Epidermal melanocyte (primary cell): ENCODE data around the gene EP400.
A peak's percentile ranks its signal among the peaks of the same experiment; 100 is the strongest.

Experiments
- DNase-seq: peaks from one replicate; pipeline ENCODE4 v3.0.0; 2011; ENCODE audit warnings: low spot score; ENCODE audit not compliant: insufficient read length

EP400 gene

GRCh38 chr12:131923260-131923659 is 26.5 kb upstream of the EP400 start:
- no peak for DNase-seq

- DNase-seq, result no peak
Observed at GRCh38 chr12:131927110-131928079, 22.3 kb upstream of the EP400 start.

DNA sequence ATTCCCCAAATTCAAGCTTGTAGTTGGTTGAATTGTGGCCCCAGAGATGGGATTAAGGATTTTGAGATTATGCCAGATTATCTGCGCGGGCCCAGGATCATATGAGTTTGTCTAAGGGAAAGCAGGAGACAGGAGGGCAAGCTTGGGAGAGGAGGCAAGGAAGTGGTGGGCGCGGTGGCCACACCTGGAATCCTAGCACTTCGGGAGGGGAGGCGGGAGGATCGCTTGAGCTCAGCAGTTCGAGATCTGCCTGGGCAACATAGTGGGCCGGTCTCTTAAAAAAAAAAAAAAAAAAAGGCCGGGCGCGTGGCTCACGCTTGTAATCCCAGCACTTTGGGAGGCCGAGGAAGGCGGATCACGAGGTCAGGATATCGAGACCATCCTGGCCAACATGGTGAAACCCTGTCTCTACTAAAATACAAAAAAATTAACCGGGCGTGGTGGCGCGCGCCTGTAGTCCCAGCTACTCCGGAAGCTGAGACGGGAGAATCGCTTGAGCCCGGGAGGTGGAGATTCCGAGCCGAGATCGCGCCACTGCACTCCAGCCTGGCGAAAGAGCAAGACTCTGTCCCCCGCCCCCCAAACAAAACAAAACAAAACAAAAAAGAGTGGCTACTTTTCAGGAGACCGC is 21.5 kb upstream of the EP400 start:
- DNase-seq, result no peak

DNA sequence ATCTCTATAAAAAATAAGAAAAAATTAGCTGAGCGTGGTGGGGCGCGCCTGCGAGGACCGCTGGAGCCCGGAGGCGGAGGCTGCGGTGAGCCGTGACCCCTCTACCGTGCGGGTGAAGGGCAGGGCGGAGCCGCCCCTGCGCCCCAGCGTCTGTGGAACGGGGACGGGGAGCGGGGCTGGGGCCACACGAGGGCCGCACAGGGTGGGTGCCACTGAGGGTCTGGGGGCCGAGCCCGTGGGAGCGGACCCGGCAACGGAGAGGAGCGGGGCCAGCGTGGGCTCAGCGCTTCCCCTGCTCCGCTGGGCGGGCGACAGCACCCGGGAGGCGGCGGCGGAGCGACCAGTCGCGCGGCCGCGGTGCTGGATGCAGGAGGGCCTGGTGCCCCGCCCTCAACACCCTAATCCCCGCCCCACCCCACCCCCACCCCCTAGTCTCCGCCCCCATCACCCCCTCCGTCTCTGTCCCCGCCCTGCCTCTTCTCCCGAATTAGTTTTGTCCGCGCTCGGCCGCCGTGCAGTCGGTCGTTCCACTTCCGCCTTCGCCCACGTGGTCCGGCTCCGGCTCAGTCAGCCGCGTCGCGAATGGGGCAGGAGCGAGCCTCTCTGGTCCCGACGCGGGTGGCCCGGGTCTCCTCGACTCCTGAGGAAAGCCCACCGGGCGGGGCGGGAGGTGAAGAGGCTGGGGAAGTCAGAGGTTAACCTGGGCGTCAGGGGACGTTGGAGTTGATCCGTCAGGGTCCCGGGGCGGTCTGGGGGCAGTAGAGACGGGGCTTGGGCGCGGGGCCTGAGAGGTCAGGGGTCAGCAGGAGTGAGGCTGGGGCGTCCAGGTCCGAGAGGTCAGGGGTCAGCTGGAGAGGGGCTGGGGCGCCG is 20.8 kb upstream of the EP400 start, which contains the start of gene PUS1:
TSS of gene PUS1 (plus strand) at position 566 of the 870 bp plus-strand sequence. CDS start 447 bp downstream, outside the sequence.
- peak; percentile 99 for DNase-seq

- DNase-seq, result no peak
Observed at GRCh38 chr12:131929581-131930456, 19.9 kb upstream of the EP400 start.

GRCh38 chr12:131930510-131930909 is 19.2 kb upstream of the EP400 start:
- no peak for DNase-seq

DNA sequence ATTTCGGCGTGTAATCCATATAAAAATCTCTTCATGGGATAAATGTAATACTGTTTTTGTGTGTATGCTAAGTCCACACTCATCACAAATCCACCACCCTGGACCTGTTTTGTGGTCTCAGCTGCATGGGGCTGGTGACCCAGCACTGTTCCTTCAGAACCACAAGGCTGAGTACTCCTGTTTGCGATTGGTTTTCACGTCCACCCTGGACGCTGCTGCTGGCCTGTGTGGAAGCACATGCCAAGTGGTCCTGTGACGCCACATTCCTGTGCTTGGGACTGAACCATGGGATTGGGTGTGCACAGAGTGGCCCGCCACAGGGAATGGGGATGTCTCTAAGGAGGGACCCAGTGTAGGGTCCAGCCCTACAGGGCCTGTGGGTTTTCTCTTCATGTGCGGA is 16.4 kb upstream of the EP400 start:
- no peak for DNase-seq

GRCh38 chr12:131934535-131934934 is 15.2 kb upstream of the EP400 start:
- no peak for DNase-seq

DNA sequence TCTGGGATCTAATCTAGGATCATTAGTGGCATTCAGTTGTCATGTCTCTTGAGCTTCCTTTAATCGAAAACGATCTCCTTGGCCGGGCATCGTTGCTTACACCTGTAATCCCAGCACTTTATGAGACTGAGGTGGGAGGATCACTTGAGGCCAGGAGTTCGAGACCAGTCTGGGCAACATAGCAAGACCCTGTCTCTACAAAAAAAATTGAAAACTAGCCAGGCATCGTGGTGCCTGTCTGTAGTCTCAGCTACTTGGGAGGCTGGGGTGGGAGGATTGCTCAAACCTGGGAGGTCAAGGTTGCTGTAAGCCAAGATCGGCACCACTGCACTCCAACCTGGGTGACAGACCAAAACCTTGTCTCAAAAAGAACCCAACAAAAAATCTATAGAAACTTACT is 11.7 kb upstream of the EP400 start:
- no peak for DNase-seq

DNA sequence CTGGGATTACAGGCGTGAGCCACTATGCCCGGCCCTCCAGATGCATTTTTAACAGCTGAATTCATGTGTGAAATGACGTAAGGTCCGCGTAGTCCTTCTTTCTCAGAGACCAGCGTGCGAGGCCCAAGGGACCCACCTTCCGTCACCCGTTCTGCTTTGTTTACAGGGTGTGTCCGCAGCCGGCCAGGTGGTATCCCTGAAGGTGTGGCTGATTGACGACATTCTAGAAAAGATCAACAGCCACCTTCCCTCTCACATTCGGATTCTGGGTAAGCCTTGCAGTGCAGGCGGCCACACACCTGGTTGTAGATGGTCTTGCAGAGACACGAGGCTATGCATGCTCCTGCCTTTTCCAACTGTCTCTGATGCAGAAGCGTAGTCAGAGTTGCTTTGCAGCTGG is 10.7 kb upstream of the EP400 start:
- no peak for DNase-seq

DNA sequence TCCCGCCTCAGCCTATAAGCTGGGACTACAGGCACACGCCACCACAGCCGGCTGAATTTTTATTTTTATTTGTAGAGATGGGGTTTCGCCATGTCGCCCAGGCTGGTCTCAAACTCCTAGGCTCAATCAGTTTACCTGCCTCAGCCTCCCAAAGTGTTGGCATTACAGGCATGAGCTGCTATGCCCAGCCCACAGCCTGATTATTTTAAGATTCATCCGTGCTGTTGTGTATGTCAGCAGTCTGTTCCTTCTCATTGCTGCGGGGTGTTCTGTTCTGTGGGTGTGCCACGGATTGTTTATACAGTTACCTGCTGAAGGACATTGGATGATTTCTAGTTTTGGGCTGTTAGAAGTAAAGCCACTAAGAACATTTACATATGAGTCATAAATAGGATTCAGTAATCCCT is 9.6 kb upstream of the EP400 start:
- DNase-seq, result no peak

DNA sequence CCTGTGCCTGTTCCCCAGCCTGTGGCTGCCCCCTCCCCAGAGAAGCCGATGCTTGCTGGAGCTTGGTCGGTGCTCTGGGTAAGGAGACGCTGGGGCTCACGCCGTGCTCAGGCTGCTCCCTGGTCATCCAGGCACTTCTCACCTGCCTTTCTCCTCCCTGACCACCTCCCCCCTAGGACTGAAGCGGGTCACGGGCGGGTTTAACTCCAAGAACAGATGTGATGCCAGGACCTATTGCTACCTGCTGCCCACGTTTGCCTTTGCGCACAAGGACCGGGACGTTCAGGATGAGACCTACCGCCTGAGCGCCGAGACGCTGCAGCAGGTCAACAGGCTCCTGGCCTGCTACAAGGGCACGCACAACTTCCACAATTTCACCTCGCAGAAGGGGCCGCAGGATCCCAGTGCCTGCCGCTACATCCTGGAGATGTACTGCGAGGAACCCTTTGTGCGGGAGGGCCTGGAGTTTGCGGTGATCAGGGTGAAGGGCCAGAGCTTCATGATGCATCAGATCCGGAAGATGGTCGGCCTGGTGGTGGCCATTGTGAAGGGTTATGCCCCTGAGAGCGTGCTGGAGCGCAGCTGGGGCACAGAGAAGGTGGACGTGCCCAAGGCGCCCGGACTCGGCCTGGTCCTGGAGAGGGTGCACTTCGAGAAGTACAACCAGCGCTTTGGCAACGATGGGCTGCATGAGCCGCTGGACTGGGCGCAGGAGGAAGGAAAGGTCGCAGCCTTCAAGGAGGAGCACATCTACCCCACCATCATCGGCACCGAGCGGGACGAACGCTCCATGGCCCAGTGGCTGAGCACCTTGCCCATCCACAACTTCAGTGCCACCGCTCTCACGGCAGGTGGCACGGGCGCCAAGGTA is 8.4 kb upstream of the EP400 start:
- DNase-seq, result no peak

DNA sequence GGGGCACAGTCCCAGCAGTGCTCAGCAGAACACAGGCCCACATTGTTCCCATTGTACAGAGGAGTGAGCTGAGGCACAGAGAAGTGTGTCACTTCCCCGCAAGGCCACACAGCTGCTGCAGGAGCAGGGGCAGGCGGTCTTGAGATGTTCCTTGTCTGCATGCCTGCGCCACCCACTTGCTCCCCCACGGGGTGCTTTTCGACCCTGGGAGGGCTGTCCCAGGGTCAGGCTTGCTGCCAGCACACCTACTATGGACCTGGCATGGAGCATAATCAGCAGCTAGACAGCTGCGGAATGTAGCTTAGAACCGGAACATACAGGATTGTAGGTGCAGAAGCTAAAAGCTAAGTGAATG is 7.8 kb upstream of the EP400 start:
- DNase-seq, result no peak

GRCh38 chr12:131942671-131943070 is 7.1 kb upstream of the EP400 start:
- DNase-seq, result no peak

DNA sequence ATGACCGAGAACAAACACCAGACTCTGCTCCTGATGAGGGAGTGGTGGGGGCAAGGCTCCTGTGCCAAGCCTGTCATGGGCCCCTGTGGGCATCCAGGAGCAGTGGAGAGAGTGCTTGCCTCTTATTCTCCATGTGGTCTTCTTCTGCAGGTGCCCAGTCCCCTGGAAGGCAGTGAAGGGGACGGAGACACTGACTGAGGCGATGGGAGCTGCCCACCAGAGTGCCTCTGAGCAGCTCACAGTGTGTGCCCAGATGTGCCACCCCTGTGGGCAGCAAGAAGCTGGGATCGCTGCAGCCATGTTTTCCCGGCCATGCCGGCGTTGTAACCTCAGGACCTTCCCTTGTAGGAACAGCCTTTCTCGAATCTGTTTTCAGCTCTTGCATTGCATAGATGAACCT is 6.4 kb upstream of the EP400 start:
- no peak for DNase-seq

GRCh38 chr12:131943876-131944275 is 5.9 kb upstream of the EP400 start:
- no peak for DNase-seq

DNA sequence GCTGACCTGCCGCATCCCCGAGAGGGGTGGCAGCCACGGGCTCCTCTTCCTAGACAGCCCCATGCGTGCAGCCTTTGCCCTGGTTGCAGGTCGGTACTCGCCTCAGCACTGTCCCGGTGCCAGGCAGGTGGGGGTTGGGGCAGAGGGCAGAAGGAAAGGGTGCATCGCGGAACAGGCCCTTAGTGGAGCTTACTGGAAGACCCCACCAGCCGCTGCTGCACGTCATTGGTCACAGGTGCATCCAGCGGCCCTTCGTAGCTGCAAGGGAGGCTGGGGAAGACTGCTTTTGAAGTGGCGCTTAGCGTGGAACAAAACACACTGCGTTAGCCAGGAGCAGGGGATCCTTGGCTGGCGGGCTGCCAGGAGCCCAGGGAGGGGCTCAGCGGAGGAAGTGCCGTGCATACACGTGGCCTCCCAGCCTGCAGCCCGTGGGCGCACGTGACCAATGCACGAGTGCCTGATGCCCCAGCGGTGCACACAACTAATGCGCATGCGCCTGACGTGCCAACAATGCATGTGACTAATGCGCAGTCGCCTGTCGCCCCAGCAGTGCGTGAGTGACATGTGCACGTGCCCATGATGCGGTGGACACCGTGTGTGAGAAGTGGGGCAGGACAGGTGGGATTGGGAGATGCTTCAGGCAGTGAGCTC is 5.0 kb upstream of the EP400 start:
- no peak for DNase-seq

DNA sequence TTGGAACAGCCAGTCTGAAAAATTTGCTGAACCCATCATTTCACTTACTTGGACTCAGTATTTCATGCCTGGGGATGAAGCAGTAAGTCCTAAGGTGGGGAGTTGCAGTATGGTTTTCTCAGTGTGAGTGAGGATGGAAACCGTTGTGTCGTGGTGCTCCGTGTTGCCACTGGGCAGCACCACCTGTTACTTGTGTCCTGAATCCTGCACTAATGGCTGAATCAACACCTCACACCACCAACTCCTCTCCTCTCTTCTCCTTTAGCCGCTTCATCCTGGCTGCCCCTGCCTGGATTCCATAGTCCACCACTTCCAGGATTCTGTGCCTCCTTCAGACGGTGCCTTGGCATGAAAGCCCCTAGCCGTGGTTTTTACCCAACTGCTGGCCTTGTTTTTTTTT is 3.0 kb upstream of the EP400 start:
- no peak for DNase-seq

DNA sequence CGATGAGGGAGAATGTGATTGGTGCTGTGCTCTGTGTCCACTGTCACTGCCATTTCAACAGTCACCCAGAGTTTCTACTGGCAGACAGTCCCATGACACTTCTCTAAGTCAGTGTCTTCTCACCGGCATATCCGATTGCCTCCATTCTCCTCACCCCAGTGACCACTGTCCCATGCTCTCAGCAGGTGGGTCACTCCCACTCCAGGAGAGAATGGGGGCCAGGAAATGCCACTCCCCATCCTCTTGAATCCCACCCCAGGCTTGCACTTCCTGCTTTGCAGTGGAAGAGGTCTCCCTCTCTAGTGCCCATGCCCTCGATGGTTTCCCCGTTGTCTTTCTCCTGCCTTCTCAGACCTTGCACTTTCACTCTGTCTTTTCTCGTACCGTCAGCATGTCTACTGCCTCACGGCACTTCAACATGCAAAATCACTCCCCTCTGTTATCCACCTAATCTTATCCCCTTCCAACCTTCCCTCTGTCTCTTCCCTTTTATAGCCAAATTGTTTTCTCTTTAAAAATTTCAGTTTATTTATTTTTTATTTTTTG is 2.2 kb upstream of the EP400 start:
- DNase-seq, result no peak
